CD4-positive, alpha-beta T cell treated with Interleukin-12 subunit alpha and Interleukin-12 subunit beta, for 1 hour (primary cell): ENCODE measurements around the gene OXTR.

Experiments
- DNase-seq: peaks from one replicate; pipeline ENCODE4 v3.0.0-alpha.2; 2020

The OXTR gene

GRCh38 chr3:8709287-8709686 is 60.1 kb downstream of the OXTR start:
- no peak for DNase-seq

- no peak for DNase-seq
These were observed 63.8 kb downstream of the OXTR start for GRCh38 chr3:8705575-8705974.

GRCh38 chr3:8702560-8702959 is 66.9 kb downstream of the OXTR start:
- DNase-seq = no peak
